Stimulated activated CD8-positive, alpha-beta memory T cell treated with anti-CD3 and anti-CD28 coated beads, Interleukin-4, amount 100 ng/mL, for 24 hours (primary cell): ENCODE measurements around the gene PPIA.

Experiments
- DNase-seq: peaks from one replicate; pipeline ENCODE4 v3.0.0-alpha.2; 2020; ENCODE audit warnings: low read depth

The PPIA gene

DNA sequence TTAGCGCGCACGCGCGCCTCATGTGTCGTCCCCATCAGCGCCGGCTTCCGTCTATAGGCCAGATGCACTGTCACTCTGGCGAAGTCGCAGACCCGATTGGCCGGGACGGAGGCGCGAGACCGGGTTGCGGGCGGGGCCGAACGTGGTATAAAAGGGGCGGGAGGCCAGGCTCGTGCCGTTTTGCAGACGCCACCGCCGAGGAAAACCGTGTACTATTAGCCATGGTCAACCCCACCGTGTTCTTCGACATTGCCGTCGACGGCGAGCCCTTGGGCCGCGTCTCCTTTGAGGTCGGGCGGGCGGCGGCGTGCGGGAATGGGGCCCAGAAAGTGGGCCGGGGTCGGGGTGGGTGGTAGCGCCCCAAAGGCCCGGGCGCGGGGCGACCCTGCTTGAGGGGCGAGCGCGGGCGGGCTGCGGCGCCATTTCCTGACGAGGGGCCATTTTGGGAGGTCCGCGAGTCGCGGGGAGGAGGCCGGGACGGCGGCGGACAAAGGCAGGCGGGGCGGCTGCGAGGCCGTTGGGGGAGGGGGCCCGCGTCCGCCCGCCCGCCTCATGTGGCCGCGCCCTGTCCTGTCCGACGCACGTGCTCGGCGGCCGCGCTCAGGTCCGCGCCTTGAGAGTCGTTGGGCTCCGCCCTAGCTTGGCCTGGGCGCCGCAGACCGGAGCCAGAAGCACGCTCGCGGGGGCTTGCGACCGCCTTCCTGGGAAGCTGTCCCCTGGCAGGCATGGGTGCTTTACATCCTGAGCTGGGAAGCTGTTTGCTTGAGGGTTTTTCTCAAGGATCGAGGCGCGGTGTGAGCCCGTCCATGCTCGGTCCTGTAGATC is at the start of gene PPIA:
PPIA (plus strand) TSS at position 178 of the 825 bp plus-strand sequence; CDS start at position 222, 44 bp downstream.
- peak; percentile 97 for DNase-seq

DNA sequence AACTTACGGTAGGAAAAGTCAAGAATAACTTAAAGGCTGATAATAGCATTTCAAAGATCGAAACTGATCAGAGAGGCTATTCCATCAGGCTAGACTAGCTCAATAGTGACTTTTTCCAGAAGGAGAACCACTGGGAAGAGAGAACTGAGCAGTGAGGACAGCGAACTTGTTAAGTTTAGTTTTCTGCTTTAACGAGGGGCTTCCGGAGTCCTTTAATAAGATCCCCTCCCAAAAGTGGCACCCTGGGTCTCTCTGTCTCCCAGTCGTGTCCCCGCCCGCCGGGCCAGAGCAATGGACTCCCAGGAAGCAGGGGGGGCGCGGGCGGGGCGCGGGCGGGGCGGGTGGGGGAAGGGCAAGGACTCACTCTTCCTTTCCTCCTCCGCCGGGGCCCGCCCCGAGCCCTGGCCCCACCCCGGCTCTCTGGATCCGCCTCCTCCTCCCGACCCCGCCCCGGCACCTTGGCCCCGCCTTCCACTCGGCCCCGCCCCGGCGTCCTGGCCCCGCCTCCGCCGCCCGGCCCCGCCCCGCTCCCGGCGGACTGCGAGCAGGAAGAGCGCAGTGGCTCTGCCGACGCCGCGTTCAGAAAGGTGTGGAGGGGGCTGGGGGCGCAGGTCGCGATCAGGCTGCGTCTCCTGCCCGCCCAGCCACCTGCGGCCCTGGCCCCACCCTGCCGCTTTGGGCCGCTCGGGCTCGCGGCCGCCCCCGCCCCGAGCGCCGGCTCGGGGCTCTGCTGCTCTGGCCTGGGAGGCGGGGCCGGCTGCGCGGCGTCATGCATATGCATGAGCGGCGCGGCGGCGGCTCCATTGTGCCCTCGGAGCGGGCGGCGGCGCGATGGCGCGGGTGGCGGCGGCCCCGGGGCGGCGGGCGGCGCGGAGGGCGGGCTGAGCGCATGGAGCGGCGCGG is 48.2 kb upstream of the PPIA start, which contains the start of gene ZMIZ2:
ZMIZ2 (plus strand) TSS at position 803 of the 903 bp plus-strand sequence. CDS start 7,403 bp downstream, outside the sequence.
- DNase-seq = peak; percentile 80

DNA sequence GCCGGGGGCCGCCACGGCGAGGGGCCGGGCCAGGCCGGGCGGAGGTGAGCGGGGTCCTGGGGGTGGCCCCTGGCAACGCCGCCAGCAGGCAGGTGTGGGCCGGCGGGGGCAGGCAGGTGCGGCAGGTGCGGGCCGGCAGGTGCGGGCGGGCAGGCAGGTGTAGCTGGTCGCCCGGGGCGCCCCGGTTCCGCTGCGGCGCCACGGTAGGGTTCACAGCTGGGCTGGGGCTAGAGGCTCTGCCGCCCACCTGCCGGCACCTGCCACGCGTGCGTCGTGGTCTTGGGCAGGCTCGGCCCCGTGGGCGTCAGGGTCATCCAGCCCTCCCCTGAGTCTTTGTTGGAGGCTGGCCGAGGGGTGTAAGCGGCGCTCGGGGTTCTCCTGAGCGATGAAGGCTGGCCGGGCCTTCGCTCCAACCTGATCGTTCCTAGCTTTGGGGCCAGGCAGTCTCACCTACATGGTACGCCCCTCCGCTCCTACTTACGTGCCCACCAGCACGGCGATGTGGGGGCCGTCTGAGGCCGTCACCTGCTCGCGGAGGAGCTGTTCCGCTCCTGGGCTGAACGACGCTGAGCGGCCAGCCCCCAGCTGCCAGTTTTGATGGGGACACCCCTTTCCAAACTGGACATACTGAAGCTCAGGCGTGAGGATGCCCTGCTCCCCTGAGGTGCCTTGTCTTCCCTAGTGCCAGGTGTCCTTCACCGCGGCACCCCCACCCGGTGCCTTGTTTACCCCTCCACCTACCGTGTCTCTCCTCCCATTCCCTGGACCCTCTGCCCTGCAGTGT is 47.3 kb upstream of the PPIA start:
- DNase-seq = no peak

DNA sequence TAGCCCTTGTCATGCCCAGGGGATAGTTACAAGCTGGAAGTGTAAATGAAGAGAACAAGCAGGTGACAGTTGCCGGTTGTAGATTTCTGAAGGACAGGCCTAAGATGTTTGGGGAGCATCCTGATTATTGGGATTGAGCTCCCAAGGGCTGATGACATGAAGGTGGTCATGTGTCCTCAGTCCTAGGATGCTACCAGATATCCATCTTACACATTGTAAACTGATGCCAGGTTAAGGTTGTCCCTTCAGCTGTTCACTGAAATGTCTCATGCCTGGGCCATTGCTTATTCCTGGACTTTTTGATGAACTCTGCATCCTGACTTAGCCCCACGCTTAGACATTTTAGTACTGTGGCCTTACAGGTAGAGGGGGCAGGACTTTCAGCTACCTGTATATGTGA is 46.5 kb upstream of the PPIA start:
- DNase-seq = no peak

DNA sequence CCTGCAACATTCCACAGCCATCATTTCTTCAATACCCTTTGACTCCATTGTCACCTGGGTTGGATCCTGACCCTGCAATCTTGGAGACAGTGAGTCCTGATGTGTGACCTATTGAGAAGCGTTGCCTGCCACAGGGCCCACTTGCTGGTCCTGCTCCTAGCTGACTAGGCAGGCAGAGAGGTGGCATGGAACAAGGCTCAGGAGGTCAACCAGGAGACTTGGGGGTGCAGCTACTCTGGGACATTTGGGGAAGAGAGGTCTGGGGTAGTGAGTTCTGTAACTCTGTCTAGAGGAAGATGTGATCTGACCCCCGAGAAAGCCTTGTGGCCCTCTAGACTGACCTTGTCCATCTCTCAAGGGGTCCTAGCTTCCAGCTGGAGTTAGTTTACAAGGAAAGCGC is 46.1 kb upstream of the PPIA start:
- DNase-seq = no peak

DNA sequence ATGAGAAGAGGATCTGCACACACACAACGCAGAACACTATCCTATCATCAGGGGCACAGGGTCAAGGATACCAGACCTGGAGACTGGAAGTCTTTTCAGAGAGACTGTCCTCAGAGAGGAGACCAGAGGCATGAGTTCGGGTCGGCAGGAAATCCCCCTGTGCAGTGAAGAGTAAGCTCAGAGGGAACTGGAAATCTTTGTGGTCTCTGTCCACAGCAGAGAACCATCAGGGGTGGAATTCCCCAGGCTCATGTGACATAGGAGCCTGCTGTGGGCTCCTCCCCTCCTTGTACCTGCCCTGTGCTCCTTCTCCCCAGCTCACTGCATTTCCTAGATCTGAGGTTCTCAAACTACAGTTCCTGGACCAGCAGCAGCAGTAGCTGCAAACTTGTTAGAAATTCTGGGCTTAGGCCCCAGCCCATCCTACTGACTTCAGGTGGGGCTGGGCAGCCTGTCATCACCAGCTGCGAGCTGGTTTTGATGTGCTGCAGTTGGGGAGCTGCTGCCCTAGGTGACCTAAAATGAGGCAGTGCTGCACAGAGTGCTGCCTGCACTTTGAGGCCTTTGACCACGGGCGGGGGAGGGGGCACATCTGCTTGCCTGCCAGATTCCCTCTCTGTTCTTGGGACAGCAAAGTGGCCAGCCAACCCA is 45.4 kb upstream of the PPIA start:
- peak; percentile 13 for DNase-seq

DNA sequence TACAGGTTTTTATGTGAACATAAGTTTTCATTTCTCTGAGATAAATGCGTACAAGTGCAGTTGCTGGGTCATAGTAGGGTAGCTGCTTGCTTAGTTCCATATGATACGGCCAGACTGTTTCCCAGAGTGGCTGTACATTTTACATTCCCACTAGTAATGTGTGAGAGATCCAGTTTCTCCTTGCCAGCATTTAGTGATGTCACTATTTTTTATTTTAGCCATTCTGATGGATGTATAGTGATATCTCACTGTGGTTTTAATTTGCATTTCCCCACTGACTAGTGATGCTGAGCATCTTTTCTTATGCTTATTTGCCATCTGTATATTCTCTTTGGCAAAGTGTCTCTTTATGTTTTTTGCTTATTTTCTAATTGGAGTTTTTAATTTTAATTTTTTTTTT is 43.7 kb upstream of the PPIA start:
- no peak for DNase-seq

DNA sequence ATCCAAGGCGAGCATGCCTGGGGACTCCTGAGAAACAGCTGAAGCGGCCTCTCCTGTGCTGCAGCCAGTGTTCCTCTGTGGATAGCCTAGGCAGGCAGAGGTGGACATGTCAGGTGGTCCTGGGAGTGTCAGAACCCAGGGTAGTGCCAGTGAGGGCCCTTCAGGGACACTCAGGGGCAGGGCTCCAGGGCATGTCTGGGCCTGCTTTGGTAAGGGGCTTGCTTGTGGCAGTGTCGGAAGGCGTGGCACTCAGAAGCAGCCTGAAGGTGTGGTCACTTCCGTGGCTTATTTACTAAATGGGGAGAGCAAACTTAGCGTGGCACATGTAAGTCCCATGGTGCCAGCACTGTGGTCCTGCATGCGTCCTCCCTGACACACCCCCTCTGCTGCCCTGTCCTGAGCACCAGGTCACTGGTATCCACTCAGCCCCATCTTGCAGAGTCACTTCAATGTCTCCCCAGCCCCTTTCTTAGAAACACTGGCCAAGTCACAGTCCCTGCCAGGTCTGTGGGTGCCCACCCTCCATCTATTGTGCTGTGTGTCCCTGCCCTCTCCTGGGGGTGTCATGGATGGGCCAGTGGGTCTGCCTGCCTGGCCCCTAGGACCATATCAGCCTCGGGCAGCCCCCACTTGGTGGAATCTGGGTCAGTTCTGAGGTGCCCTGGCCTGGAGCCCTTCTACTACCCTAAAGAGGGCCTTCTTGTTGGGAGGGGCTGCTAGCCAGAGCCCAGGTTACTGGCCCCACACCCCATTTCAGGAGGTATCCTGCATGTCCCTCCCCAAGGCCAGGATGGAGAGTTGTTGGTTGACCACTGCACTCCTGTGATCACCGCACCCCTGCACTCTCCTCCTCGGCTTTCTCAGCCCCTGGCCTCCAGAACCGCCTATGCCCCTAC is 41.4 kb upstream of the PPIA start:
- no peak for DNase-seq

DNA sequence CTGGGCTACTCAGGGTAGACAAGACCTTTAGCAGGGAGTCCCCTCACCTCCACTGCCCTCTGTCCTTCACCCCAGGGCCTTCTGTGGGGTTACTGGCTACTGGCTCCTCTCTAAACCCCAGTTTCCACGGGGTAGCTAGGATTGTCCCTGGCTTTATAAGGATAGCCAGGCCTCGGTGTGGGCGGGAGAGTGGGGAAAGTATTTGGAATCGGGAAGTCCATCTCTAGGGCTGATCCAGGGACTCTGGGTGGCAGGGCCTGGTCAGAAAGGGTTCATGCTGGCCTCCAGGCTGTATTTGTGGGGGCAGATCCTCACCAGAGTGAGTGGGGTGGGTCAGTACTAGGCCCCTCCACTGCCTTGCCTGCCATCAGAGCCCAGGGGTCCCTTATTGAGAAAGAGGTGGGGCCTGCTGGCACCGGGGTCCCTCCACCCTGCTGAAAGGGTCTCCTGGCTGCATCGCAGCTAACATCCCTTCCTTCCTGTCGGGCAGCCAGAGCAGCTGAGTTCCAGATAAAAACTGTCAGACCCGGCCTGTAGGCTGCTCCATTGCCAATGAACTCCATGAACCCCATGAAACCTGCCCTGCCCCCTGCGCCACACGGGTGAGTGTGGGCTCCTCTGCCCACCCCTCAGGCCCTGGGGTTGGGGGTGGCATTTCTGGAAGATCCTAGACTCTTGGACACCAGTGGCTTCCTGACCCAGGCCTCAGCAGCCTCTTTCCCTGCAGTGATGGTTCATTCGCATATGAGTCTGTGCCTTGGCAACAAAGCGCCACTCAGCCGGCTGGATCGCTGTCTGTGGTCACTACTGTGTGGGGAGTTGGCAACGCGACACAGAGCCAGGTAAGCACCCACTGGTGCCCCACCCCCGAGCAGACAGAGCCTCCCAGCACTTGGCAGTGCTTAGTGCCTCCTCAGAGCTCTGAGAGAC is 40.5 kb upstream of the PPIA start:
- DNase-seq = no peak

DNA sequence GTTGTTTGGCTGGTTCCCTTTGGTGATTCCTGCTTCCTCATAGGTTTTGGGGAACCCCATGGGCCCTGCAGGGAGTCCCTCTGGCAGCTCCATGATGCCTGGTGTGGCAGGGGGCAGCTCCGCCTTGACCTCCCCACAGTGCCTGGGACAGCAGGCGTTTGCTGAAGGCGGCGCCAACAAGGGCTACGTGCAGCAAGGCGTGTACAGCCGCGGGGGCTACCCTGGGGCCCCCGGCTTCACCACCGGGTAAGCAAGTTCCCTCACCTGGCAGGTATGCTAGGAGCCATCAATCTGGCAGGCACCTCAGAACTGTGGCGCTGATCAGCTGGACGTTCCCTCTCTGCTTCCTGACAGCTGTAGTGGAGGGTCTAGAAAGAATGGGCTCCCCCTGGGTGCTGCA is 39.6 kb upstream of the PPIA start:
- DNase-seq = no peak

DNA sequence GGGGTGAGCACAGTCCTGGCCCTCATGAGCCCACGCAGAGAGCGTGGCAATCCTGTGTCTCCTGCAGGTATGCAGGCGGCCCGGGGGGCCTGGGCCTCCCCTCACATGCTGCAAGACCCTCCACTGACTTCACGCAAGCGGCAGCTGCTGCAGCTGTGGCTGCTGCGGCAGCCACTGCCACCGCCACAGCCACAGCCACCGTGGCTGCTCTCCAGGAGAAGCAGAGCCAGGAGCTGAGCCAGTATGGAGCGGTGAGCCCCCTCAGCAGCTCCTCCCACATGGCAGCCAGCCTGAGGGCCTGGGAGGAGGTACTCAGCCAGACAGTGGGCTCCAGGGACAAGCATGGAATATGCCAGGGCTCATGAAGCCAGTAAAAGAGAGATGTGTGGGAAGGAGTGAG is 39.2 kb upstream of the PPIA start:
- no peak for DNase-seq

DNA sequence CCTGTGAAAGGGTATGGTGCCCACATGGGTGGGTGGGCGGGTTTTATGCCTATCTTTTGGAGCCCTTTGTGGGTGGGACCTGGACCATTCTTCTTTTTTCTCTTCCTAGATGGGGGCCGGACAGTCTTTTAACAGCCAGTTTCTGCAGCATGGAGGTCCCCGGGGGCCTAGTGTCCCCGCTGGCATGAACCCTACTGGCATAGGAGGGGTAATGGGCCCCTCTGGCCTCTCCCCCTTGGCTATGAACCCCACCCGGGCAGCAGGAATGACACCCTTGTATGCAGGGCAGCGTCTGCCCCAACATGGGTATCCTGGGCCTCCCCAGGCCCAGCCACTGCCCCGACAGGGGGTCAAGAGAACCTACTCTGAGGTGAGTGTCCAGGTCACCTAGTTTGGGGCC is 38.7 kb upstream of the PPIA start:
- DNase-seq = no peak

DNA sequence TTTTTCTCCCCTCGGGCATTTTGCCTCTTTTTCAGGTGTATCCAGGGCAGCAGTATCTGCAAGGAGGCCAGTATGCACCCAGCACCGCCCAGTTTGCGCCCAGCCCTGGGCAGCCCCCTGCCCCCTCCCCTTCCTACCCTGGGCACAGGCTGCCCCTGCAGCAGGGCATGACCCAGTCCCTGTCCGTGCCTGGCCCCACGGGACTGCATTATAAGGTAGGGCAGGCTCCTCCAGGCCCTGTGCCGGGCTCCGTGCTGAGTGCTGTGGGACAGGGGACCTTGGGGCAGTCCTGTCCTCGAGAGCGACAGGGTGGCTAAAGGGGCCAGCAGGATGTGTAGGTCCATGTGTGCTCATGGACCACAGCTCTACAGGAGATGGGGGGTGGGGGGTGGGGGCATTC is 37.2 kb upstream of the PPIA start:
- no peak for DNase-seq

DNA sequence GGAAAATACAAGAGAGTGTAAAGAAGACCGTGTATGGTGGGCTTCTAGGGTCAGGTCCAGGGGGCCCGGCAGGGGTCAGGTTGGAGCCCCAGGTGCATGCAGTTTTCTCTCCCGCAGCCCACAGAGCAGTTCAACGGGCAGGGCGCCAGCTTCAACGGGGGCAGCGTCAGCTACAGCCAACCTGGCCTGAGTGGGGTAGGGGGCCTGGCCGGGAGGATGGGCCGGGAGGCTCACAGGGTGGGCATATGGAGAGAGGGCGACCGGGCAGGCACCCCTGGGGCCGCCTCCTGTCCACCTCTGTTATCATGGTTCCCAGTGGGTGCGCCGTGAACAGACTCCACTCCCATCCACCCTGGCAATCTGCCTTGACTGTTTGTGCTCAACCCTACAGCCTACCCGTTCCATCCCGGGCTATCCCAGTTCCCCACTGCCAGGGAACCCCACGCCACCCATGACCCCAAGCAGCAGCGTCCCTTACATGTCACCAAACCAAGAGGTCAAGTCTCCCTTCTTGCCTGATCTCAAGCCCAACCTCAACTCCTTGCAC is 36.4 kb upstream of the PPIA start:
- no peak for DNase-seq

DNA sequence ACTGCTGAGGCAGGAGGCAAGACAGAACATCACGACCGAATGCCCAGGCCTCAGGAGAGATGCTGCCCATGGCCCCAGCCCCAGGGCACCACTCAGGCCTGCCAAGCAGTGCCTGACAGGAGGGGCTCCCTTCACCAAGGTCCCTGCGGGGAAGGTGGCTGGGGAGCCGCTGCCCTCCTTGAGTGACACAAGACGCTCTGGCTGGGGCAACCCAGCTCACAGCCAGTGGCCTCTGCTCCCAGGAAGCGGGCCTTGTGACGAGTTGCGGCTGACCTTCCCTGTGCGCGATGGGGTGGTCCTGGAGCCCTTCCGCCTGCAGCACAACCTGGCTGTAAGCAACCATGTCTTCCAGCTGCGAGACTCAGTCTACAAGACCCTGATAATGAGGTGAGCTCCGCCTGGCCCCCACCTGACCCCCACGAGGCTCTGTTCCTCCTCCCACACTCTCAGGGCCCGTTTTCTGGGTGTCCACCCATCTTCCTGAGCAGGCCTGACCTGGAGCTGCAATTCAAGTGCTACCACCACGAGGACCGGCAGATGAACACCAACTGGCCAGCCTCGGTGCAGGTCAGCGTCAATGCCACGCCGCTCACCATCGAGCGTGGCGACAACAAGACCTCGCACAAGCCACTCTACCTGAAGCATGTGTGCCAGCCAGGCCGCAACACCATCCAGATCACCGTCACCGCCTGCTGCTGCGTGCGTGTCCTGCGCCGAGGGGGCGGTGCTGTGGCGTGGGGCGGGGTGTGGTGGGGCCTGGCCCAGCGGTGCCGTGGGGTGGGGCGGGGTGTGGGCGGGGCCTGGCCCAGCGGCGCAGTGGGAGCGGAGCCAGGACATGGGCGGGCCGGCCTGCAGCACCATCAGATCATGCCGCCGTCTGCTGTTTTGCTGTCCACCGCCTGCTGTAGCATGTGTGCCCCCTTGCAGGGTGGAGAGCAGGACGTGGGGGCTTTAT is 35.0 kb upstream of the PPIA start:
- DNase-seq = no peak

DNA sequence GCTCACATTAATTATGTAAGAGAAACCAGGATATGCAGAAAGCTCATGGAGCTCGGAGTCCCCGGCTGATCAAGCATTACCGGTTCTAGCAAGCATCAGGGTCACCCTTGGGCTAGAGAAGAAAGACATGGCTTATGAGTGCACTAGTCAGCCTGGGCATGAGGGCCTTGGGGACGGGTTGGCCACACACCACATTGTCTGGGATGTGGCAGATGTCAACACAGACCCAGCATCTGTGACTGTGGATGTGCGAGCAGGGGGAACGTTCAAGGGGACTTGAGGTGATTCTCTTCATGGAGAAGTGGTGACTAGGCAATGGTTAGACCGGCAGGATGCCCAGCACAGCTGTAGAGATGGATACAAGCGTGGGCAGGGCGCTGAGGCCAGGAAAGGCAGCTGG is 34.2 kb upstream of the PPIA start:
- no peak for DNase-seq

DNA sequence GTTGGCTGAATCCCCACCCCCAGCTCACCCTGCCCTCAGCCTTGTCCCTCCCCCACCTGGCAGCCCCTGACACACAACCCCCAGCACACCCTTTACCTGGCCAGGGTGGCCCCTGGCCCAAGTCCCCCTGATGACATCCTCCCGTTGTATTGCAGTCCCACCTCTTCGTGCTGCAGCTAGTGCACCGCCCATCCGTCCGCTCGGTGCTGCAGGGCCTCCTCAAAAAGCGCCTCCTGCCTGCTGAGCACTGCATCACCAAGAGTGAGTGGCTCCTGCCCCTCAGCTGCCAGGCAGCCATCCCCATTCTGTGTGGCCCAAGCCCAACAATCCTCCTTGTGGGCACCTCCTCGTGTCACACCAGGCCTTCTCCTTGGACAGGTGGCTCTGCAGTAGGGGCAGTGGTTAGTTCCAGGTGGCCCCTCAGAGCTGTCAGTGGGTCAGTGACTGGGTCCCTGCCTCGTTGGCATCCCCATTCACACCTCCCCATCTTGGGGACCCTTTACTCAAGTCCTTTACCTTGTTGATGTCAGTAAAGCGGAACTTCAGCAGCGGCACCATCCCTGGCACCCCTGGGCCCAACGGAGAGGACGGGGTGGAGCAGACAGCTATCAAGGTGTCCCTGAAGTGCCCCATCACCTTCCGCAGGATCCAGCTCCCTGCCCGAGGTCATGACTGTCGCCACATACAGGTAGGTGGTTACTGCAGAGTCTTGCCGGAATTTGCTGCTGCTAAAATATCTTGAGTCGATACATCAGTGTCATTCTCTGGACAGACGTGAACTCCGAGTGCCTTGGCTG is 33.6 kb upstream of the PPIA start:
- no peak for DNase-seq
